GM19372 (cell line): ENCODE data around the gene TRMT2A.
A peak's percentile ranks its signal among the peaks of the same experiment; 100 is the strongest.
"Not testable (repeated sequence)": the region's sequence is repeated elsewhere in the genome, so short reads cannot be mapped to it uniquely, and the experiment has no call there.

Experiments
- ATAC-seq: cut with Tn5 transposase; IDR thresholded peaks from one replicate; pipeline ENCODE4 v1.9.1; 2021; ENCODE audit warnings: mild to moderate bottlenecking, low read depth, moderate library complexity; ENCODE audit not compliant: unreplicated experiment

TRMT2A gene

DNA sequence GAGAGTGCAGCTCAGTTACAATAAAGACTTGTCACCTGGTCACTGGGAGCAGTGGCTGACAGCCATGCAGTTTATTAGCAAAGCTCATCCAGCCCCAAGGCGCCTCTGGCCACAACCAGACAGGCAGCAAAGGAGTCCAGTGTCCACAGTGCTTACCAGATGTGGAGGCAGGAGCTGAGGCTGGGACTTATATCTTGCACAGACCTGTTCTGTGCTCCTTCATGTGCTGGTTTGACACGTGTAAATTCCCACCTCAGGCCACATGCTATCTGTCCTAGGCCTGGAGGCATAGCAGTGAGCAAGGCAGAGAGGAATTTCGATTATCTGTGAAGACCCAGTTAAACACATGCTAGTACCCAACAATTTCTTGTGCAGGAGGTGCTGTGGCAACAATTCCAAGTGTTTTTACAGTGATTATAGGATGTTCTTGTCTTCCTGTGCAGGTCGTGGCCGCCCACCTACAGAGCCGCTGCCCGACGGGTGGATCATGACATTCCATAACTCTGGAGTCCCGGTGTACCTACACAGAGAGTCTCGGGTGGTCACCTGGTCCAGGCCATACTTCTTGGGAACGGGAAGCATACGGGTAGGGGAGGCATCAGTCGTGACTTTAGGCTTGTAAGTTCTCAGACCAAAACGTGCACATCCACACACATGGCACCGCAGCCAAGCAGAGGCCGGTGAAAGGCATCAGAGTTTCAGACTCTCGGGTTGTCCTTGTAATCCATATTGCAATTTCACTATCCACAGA, 27.6 kb downstream of the TRMT2A start:
- no peak for ATAC-seq

GRCh38 chr22:20088263-20088648, 28.8 kb downstream of the TRMT2A start:
- no peak for ATAC-seq

DNA sequence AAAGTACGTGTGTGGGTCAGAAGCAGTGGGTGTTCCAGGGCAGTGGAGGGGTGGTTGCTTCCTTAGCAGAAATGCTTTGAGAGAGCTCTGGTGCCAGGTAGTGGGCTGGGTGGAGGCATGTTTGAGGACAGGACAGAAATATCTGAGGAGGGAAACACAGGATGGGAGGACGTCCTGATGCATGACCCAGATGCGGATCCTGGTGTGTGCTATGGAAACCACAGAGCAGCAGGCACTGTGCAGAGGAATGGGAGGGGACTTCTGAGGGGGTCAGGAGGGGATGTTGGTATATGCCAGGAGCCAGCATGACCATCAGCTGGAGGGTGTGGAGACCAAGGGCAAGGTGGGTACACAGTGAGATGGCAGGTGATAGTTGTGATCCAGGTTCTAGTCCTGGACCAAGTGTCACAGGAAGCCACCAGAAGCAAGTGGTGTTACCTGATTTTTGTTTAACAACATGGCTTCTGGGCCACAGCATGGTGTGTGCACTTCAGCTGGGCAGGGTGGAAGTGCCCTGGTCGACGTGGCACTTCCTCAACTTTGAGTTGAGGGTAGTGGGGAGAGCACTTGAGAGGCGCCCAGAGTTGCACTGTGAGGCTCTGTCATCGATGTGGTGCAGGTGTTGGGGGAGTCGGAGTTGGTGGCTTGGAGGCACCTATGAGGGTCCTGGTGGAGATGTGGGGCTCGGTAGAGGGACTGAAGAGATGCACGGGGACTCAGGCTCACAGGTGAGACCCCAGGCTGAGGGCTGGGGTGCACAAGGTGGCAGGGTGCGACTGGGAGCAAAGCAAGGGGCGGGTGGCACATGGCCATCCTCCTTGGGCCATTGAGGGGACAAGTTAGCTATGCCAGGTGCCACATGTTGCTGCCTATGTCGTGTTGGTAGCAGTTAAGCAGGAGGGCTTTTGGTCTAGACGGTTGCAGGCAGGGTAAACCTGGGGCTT, 29.4 kb downstream of the TRMT2A start:
- no peak for ATAC-seq

- ATAC-seq, result no peak
Observed at GRCh38 chr22:20086763-20087162, 30.3 kb downstream of the TRMT2A start.

DNA sequence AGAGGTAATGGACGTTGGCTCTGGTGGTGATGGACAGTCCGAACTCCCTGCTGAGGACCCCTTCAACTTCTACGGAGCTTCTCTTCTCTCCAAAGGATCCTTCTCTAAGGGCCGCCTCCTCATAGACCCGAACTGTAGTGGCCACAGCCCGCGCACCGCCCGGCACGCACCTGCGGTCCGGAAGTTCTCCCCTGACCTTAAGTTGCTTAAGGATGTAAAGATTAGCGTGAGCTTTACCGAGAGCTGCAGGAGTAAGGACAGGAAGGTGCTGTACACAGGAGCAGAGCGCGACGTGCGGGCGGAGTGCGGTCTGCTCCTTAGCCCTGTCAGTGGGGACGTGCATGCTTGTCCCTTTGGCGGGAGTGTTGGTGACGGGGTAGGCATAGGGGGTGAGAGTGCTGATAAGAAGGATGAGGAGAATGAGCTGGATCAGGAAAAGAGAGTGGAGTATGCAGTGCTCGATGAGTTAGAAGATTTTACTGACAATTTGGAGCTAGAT, 30.9 kb downstream of the TRMT2A start:
- ATAC-seq, result no peak

DNA sequence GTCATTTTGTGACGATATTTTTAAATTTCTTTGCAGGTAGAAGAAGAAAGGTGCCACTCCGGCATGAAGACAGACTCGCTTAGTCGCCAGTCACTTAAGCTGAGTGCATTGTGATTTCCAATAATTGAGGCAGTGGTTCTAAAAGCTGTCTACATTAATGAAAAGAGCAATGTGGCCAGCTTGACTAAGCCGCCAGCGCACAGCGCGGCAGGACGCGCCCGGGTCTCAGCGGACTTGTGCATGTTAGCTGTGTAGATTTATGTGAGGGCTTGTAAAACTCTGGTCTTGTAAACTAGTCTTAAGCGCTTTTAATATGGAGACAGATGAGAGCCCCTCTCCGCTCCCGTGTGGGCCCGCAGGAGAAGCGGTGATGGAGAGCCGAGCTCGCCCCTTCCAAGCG, 31.4 kb downstream of the TRMT2A start:
- ATAC-seq, result no peak

DNA sequence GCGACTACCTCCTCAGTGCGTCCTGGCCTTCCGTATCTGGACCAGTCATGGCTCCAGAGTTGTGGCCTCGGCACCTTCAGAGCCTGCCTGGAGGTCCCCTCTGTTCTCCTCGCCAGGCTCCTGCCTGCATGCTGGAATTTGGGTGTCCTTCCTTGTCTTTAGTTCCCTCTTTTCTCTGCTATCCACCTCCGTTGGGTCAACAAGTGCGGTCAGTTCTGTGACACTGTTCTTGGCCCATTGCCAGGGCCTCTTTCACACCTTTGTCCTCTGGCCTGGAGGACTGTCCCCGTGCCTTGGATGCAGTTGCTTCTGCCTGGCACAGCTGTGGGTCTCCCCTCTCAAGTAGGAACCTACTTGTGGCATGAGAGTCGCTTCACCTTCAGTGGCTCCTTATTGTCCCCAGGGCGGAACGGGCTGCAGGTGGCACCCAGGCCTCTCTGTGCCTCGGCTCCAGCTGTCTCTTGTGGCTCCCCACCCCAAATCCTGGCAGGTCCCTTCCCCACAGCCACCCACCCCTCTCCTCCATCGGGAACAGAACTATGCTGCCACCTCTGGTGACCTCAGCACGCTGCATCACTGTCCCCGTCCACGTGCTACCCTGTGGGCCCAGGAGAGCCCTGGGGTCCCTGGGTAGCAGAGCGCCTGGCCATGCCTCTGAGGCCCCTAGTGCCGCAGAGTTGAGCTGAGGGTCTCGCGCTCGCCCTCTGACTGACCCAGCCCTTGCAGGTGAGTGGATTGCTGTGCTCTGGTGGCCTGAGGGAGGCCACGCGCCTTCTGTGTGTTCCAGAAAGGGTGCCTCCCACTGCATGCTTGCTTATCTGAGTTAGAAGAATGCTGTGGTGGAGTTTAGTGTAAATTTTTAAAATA, 32.2 kb downstream of the TRMT2A start:
- ATAC-seq, result no peak

DNA sequence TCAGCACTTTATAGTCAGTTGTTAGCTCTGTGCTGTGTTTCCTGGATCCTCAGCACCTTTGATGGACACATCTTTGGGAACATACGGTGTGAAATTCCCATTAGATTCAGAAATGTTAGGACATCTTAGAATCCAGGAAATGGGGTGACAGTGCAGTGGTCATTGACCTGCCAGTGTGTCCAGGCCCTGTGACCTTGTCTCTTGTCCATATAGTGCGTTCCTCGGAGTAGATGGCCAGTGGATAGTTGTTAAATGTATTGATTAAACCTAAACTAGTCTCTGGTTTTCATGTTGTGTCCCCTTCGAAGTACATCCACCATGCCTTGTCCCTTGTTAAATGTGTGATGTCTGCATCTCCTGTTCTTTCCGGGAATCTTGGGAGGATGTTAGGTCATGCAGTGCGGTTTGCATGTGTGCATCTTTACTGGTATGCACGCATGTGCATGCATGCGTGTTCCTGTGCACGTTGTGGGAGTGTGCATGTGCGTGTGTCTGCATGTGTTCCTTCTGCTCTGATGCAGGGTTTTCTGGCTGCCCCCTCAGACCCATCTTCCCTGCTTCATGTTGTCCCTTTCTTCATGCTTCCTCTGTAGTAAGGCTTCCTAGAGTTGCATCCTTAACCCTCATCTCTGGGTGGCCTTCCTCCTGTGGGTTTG, 33.0 kb downstream of the TRMT2A start:
- no peak for ATAC-seq

- no peak for ATAC-seq
Observed at GRCh38 chr22:20083157-20083890, 33.7 kb downstream of the TRMT2A start.

DNA sequence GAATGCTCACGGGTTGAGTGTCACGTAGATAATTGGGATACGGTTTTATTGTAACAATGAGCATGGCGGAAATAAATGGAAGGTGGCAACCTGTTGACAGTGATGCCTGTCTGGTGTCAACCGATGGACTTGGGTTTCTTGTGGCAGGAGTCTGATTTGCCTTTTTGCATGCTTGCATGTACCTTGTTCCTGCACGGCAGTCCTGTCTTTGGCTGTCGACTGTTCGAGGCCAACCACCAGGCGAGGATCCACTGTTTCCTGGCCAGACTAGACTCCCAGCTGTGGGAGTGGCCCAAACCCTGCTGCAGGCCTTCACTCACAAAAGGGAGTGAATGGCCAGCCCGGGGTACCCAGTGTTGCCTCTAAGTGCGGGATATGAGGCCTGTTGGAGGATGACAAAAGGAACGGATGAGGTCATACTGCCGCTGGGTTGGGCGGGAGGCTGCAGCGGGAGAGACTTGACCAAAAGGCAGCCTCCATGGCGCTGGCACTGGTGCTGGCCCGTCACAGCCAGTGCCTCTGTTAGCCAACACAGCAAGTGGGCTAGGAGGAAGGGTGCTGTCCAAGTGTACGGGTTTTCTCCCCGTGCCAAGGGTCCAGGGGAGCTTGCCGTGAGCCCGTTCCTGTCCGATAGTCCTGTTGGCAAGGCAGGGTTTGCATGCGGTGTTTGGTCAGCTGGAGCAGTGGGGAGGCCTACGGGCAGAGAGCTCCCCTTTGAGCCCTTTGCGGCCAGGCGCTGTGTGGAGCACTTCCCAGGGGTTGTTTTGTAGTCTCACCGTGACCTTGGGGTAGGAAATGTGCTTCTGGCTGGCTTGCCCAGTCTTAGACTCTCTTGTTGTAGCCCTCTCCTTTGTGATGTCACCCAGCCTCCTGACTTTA, 36.0 kb downstream of the TRMT2A start:
- ATAC-seq, result no peak

DNA sequence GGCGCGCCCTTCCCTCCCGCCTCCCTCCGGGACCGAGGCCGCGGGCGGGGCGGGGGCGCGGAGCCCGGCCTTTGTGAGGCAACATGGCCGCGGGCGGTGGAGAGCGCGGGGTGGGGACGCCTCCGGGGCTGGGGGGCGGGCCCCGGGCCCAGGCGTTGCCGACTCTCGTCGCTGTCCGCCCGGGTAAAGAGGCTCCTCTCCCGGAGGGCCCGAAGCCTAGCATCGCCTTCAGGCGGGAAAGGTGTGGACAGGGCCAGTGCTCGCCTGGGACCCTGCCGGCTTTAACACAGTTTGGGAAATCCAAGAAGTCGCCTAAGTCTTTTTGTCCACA, 36.6 kb downstream of the TRMT2A start:
- peak; percentile 53 for ATAC-seq

- ATAC-seq, result peak; percentile 87
Observed at GRCh38 chr22:20079745-20080444, 37.1 kb downstream of the TRMT2A start, which contains the start of gene DGCR8. TSS of gene DGCR8 (plus strand) at chr22:20080241. CDS start at chr22:20085964, 5,723 bp downstream.

DNA sequence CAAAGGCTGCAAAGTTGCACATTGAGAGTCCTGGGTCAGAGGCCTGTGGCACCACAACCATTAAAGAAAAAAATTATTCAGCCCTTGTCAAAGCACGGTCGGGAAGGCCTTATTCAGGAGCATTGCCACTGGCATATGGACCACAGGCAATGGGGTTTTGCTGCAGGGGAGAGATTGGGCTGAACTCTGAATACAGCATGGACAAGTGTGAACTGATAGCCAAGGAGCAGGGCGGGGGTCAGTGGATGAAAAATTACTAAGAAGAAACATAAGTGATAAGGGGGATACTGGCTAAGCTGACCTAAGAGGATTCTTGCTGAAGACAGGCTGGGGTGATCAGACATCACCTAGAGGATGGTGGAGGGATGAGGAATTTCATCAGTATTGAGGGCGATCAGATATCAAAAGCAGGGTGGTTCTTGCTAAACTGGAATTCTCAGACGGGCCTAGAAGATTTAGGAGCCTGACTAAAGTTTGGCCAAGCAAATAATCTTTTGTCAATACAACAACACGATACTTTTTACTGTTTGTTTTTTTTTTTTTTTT, 40.3 kb downstream of the TRMT2A start:
- no peak for ATAC-seq

GRCh38 chr22:20071524-20071972, 45.5 kb downstream of the TRMT2A start:
- no peak for ATAC-seq

- ATAC-seq, result no peak
Observed at GRCh38 chr22:20069331-20070042, 47.5 kb downstream of the TRMT2A start.

- ATAC-seq, result no peak
Observed at GRCh38 chr22:20068640-20069039, 48.4 kb downstream of the TRMT2A start.

DNA sequence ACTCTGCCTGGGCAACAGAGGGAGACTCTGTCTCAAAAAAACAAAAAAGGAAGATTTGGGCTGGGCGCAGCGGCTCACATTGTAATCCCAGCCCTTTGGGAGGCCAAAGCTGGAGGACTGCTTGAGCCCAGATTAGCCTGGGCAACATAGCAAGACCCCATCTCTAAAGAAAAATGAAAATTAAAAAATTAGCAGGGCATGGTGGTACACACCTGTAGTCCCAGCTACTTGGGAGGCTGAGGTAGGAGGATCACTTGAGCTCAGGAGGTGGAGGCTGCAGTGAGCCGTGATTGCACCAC, 49.7 kb downstream of the TRMT2A start:
- ATAC-seq, result not testable (repeated sequence)
